ENCODE results near the gene MXD1. TPM values are rescaled to one million over a fixed set of nuclear protein-coding genes. Genes with fewer than 3 reads are reported as not detected.

MXD1 gene
- total RNA-seq, 4 donors from 2014 or later: 6.1 to 8.6 (median 6.9) TPM

DNA sequence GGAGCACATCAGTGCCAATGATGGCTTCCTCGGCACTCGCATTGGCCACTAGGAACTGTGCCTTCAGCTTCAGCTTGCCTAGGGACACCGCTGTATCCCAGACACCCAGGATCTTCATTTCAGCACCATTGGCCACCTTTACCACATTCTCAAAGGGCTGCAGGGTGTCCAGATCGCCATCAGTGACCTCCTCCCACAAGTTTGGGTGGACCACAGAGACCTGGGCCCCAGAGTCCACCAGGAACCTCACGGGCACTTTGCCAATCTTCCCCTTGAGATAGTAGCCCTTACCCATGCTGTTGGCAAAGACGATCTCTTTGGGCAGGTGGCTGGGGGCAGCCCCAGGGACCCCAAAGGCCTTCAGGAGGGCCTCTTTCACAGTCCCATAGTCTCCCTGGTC is 45.9 kb downstream of the MXD1 start:
- in situ Hi-C loops (cut with MboI; ENCODE audit: low sequenced_read_pairs in 4 of 4) (no loop called here), intact Hi-C loops (cut with DNase I; ENCODE audit: low total_unique reads) (no loop called here)
- ATAC-seq (no peak), DNase-seq (no peak)
- Histone ChIP-seq H3K4me1 (peaks cover 0 to 5% of the 10 kb centered on the region in 2 donors), H3K9me3 (no peaks in the 10 kb centered on the region), H3K36me3 (no peaks in the 10 kb centered on the region), H3K27me3 (no peaks in the 10 kb centered on the region), H3K4me3 (no peak overlapping the region), H3K27ac (no peak overlapping the region)
- TF ChIP-seq POLR2A (IDR thresholded peaks at IDR 0.05): no peak
- no peak for TF ChIP-seq CTCF (IDR thresholded peaks at IDR 0.05 in 4 of 5, conservative IDR thresholded peaks at IDR 0.05 in 1 of 5)

DNA sequence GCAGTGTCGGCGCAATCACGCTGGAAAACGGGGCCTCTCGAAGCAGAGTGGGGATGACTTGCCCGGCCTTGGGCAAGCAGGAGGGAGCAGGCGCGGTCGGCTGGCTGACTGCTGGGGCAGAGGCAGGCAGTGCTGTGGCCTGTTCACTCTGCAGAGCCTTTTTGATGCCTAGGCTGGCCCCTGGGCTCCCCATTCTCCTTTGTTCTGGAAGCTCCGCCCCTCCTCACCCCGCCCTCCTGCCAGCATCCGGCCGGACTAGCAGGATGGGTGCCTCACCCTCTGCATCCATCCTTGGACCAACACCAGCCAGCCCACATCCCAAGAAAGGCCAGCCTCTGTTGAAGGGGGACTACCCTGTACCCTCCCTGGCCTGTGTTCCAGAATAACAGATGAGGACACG is 46.6 kb downstream of the MXD1 start, which contains the start of gene ASPRV1:
TSS of gene ASPRV1 (minus strand) at position 136 of the 400 bp plus-strand sequence. CDS start 195 bp downstream, outside the sequence.
- intact Hi-C loops (cut with DNase I; ENCODE audit: low total_unique reads): no loop called here
- Histone ChIP-seq H3K27ac (no peak within 1 kb of the TSS), H3K4me3 (no peak within 1 kb of the TSS), H3K4me1 (peaks cover 0 to 5% of the 10 kb centered on the region in 2 donors), H3K27me3 (no peaks in the 10 kb centered on the region), H3K36me3 (no peaks in the 10 kb centered on the region), H3K9me3 (no peaks in the 10 kb centered on the region)
- DNase-seq: no peak
- ATAC-seq: no peak
- in situ Hi-C loops (cut with MboI; ENCODE audit: low sequenced_read_pairs in 4 of 4): no loop called here
- TF ChIP-seq CTCF (IDR thresholded peaks at IDR 0.05 in 4 of 5, conservative IDR thresholded peaks at IDR 0.05 in 1 of 5) (no peak), POLR2A (IDR thresholded peaks at IDR 0.05) (no peak)

- no peak overlapping the region for H3K4me3 ChIP-seq
- ATAC-seq: no peak
- in situ Hi-C loops (cut with MboI; ENCODE audit: low sequenced_read_pairs in 4 of 4): no loop called here
Measured at GRCh38 chr2:69962986-69963730, 48.2 kb downstream of the MXD1 start.

DNA sequence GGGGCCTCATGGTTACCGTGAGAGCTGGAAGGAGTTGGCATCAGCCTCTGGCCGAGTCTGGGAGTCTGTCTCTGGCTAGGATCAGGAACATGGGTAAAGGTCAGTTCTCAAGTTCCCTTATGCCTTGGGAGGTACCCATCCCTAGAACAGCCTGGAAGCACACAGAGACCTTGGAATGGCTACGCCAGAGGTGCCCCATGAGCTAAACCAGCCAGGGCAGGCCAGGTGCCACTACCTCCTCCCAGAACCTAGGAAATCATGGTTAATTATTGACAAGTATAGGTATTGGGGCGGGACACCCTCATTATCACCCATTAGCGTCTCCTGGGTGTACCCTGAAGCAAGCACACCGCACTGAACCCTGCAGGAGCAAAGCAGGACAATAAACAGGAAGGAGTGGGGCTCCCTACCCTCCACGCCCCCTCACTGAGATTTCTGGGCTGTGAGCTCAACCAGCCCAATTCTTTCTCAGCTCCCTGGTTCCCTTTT is 49.5 kb downstream of the MXD1 start:
- in situ Hi-C loops (cut with MboI; ENCODE audit: low sequenced_read_pairs in 4 of 4) (no loop called here), intact Hi-C loops (cut with DNase I; ENCODE audit: low total_unique reads) (no loop called here)
- H3K4me3 ChIP-seq: no peak overlapping the region
- H3K36me3 ChIP-seq: no peaks in the 10 kb centered on the region
- DNase-seq (no peak), ATAC-seq (no peak)
- TF ChIP-seq CTCF (IDR thresholded peaks at IDR 0.05 in 4 of 5, conservative IDR thresholded peaks at IDR 0.05 in 1 of 5): no peak
- TF ChIP-seq POLR2A (IDR thresholded peaks at IDR 0.05): no peak
- peaks cover 0 to 5% of the 10 kb centered on the region in 2 donors for H3K4me1 ChIP-seq
- H3K27ac ChIP-seq: no peak overlapping the region
- no peaks in the 10 kb centered on the region for H3K27me3 ChIP-seq
- no peaks in the 10 kb centered on the region for H3K9me3 ChIP-seq

More at GRCh38 chr2:69962986-69963730, 48.2 kb downstream of the MXD1 start:
- H3K27me3 ChIP-seq: no peaks in the 10 kb centered on the region
- H3K27ac ChIP-seq: no peak overlapping the region
- no peak for DNase-seq
- TF ChIP-seq CTCF (IDR thresholded peaks at IDR 0.05 in 4 of 5, conservative IDR thresholded peaks at IDR 0.05 in 1 of 5): no peak
- TF ChIP-seq POLR2A (IDR thresholded peaks at IDR 0.05): no peak
- no peaks in the 10 kb centered on the region for H3K36me3 ChIP-seq
- intact Hi-C loops (cut with DNase I; ENCODE audit: low total_unique reads): no loop called here
- peaks cover 0 to 5% of the 10 kb centered on the region in 2 donors for H3K4me1 ChIP-seq
- H3K9me3 ChIP-seq: no peaks in the 10 kb centered on the region
